Fibroblast of lung (primary cell): ENCODE data around the gene POLG. TPM values are rescaled to one million over a fixed set of nuclear protein-coding genes. Genes with fewer than 3 reads are reported as not detected.
A peak's percentile ranks its signal among the peaks of the same experiment; 100 is the strongest.

Source experiments
- DNase-seq, 2 donors: peaks; one replicate each; pipeline versions ENCODE4 v3.0.0 to v3.0.0-alpha.2; 2010; ENCODE audit warnings: low read depth in 2 of 2
- H2AFZ ChIP-seq: 2 replicates; pipeline ENCODE4 v1.5.1; 2012; ENCODE audit warnings: low read length, control low read depth, inconsistent platforms
- H3K27ac ChIP-seq: 2 replicates; pipeline ENCODE4 v1.5.1; 2011; ENCODE audit warnings: low read length, control low read depth; ENCODE audit not compliant: insufficient read depth
- H3K27me3 ChIP-seq: 2 replicates; pipeline ENCODE4 v1.5.1; 2011; ENCODE audit warnings: mild to moderate bottlenecking, low read length; ENCODE audit not compliant: control insufficient read depth, insufficient read depth
- H3K36me3 ChIP-seq: 2 replicates; pipeline ENCODE4 v1.5.1; 2011; ENCODE audit warnings: low read length; ENCODE audit not compliant: control insufficient read depth, insufficient read depth
- H3K4me1 ChIP-seq: 2 replicates; pipeline ENCODE4 v1.5.1; 2011; ENCODE audit warnings: low read length; ENCODE audit not compliant: control insufficient read depth, insufficient read depth; ENCODE audit errors: extremely low read depth
- H3K4me2 ChIP-seq: 2 replicates; pipeline ENCODE4 v1.5.1; 2011; ENCODE audit warnings: low read length, control low read depth; ENCODE audit not compliant: insufficient read depth; ENCODE audit errors: extremely low read depth
- H3K4me3 ChIP-seq, 4 experiments: fragments of 200-600 bp in 1 of 4; sonication (generic) in 1 of 4; replicated peaks in 1 of 4; 2 replicates each; pipeline ENCODE4 v1.5.1; 2011 to 2016; ENCODE audit warnings: low read length in 4 of 4, low read depth in 3 of 4, mild to moderate bottlenecking in 3 of 4, control low read depth in 2 of 4, inconsistent platforms in 1 of 4, mixed read lengths in 1 of 4; ENCODE audit not compliant: insufficient read depth in 1 of 4; ENCODE audit errors: control extremely low read depth in 1 of 4
- H3K79me2 ChIP-seq: 2 replicates; pipeline ENCODE4 v1.5.1; 2012; ENCODE audit warnings: mild to moderate bottlenecking, low read length, inconsistent platforms; ENCODE audit not compliant: control insufficient read depth, insufficient read depth
- H3K9ac ChIP-seq: 2 replicates; pipeline ENCODE4 v1.5.1; 2011; ENCODE audit warnings: mild to moderate bottlenecking, low read length, control low read depth; ENCODE audit not compliant: insufficient read depth
- H3K9me3 ChIP-seq: 2 replicates; pipeline ENCODE4 v1.5.1; 2012; ENCODE audit warnings: low read depth, low read length; ENCODE audit not compliant: control insufficient read depth, insufficient read depth
- H4K20me1 ChIP-seq: 2 replicates; pipeline ENCODE4 v1.5.1; 2011; ENCODE audit warnings: low read length; ENCODE audit not compliant: control insufficient read depth, insufficient read depth; ENCODE audit errors: extremely low read depth
- CTCF ChIP-seq, 2 donors: IDR thresholded peaks in 1 of 2; conservative IDR thresholded peaks in 1 of 2; 1 replicate in 1 of 2; 2 replicates in 1 of 2; pipeline ENCODE4 v1.5.1; 2011 to 2012; ENCODE audit warnings: low read length in 2 of 2, control low read depth in 1 of 2, inconsistent platforms in 1 of 2, low read depth in 1 of 2, mild to moderate bottlenecking in 1 of 2
- EZH2 ChIP-seq: IDR thresholded peaks from 2 replicates; pipeline ENCODE4 v1.5.1; 2012; ENCODE audit warnings: low read length, control low read depth, mild to moderate bottlenecking; ENCODE audit errors: missing control alignments
- polyA plus RNA-seq, 2 donors: library from polyadenylated mRNA; depleted of rRNA in 1 of 2; stranded (reverse) in 1 of 2; unstranded in 1 of 2; fragments of >200 nt; gene quantifications; 2 replicates each; pipeline ENCODE4 v1.2.1, GENCODE V29; 2011 to 2012; ENCODE audit warnings: missing spikeins in 1 of 2
- total RNA-seq: library from RNA; depleted of rRNA; stranded (reverse); fragments of >200 nt; gene quantifications from 2 replicates; pipeline ENCODE4 v1.2.1, GENCODE V29; 2014

Gene POLG
- total and polyA plus RNA-seq, 2 donors (not counting 1 experiment from before 2014, with no cell fraction given) = 20.4 to 61.3 TPM

GRCh38 chr15:89369341-89369947 is 34.8 kb upstream of the POLG start:
- DNase-seq = no peak

DNA sequence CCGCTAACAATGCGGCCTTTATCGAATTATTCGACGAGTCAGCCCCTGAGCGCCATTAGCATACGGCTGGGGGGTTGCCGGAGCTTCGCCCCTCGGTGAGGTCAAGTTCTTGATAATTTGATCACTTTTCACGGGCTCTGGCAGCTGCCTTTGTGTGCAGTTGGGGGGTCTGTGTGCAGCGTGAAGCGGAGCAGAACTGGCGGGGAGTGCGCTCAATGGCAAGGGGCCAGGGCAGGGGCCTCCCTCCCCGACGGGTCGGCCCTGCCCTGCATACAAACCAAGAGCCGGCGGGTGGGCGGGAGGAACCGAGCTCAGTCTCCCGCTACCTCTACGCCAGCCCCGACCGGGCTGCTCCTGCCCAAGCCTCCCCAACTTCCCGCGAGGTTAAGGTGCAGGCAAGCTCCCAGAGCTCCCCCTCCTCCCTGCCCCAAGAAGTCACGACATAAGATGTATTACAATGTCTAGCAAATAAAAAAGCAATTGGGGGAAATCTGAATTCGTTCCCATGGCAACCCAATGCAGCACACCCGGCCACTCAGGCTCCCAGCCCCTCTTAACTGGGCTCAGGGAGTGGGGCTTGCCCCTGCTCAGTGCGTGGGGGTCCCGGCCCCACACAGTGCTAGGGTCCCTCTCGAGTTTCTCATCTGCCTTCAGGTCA is 34.1 kb upstream of the POLG start:
- Histone ChIP-seq H3K4me1 (no peaks in the 10 kb centered on the region), H3K36me3 (no peaks in the 10 kb centered on the region), H3K9ac (no peak overlapping the region), H3K27ac (no peak overlapping the region), H3K79me2 (no peaks in the 10 kb centered on the region), H4K20me1 (no peaks in the 10 kb centered on the region), H3K9me3 (no peaks in the 10 kb centered on the region), H2AFZ (no peak overlapping the region), H3K4me3 (no peak overlapping the region), H3K27me3 (peaks cover 88% of the 10 kb centered on the region), H3K4me2 (no peak overlapping the region)
- DNase-seq = no peak
- TF ChIP-seq EZH2 = peak; percentile 85
- TF ChIP-seq CTCF (conservative IDR thresholded peaks at IDR 0.05 in 1 of 2, IDR thresholded peaks at IDR 0.05 in 1 of 2; ENCODE audit: low read depth in 1 of 2, low read length in 2 of 2) = no peak

More at GRCh38 chr15:89369341-89369947, 34.8 kb upstream of the POLG start:
- no peak for TF ChIP-seq EZH2
- no peak for TF ChIP-seq CTCF (conservative IDR thresholded peaks at IDR 0.05 in 1 of 2, IDR thresholded peaks at IDR 0.05 in 1 of 2; ENCODE audit: low read depth in 1 of 2, low read length in 2 of 2)
- peaks cover 87% of the 10 kb centered on the region for H3K27me3 ChIP-seq
- no peak overlapping the region for H3K9ac ChIP-seq
- no peaks in the 10 kb centered on the region for H3K79me2 ChIP-seq
- no peak overlapping the region for H3K4me3 ChIP-seq
- no peaks in the 10 kb centered on the region for H4K20me1 ChIP-seq
- no peak overlapping the region for H3K27ac ChIP-seq
- H3K9me3 ChIP-seq = no peaks in the 10 kb centered on the region
- H3K36me3 ChIP-seq = no peaks in the 10 kb centered on the region
- H3K4me2 ChIP-seq = no peak overlapping the region
- H2AFZ ChIP-seq = no peak overlapping the region
- no peaks in the 10 kb centered on the region for H3K4me1 ChIP-seq

DNA sequence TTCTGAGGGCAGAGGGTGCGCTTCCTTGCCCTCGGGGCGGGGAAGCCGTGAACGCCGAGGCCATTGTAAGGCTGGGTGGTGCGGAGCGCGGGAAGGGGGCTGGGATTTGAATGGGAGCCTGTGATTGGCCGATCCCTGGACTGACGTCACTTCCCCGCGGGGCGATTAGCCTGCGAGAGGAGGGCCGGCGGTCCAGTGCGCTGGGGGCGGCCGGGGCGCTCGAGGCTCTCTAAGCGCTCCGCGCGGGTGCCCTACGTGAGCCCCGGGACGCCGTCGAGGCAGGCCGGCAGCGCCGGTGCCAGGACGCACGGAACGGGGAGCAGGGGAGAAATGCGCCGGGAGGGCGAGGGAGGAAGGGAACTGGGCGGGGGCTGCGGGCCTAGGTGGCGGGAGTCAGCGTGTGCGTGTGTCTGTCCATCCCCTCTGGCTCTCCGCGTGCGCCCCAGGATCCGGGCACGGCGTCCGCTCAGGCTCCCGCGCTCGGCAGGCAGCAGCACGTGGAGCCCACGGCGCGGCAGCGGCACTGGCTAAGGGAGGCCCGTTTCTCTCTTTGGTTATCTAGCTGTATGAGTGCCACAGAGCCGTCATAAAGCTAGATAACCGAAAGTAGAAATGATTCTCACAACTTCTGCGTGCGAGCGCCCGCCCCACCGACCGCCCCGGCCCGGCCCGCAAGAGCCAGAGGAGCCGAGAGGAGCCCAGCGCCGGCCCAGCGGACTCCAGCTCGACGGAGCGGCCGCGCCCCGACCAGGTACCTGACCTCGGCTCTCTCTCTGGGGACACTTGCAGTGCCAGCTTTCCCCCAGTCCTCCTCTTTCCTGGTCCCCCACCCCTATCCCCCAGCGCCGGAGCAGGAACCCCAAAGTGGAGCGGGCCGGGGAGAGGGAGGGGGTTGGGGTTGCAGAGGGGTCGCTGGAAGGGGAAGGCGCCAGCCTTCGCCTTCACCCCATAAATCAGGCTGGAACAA is 33.1 kb upstream of the POLG start:
- H3K4me3 ChIP-seq = no peak overlapping the region
- no peak overlapping the region for H2AFZ ChIP-seq
- TF ChIP-seq CTCF (conservative IDR thresholded peaks at IDR 0.05 in 1 of 2, IDR thresholded peaks at IDR 0.05 in 1 of 2; ENCODE audit: low read depth in 1 of 2, low read length in 2 of 2) (no peak), EZH2 (peak; percentile 88)

More for the DNA sequence above, 33.1 kb upstream of the POLG start:
- no peaks in the 10 kb centered on the region for H3K9me3 ChIP-seq
- H4K20me1 ChIP-seq = no peaks in the 10 kb centered on the region
- no peak overlapping the region for H3K27ac ChIP-seq
- H3K4me1 ChIP-seq = no peaks in the 10 kb centered on the region
- H3K79me2 ChIP-seq = no peaks in the 10 kb centered on the region
- no peak overlapping the region for H3K9ac ChIP-seq
- DNase-seq = no peak
- H3K27me3 ChIP-seq = peaks cover 91% of the 10 kb centered on the region
- no peaks in the 10 kb centered on the region for H3K36me3 ChIP-seq
- no peak overlapping the region for H3K4me2 ChIP-seq
